Epithelial cell of umbilical artery (primary cell): ENCODE data around the gene MYOF. TPM values are rescaled to one million over a fixed set of nuclear protein-coding genes. Genes with fewer than 3 reads are reported as not detected.

Experiments
- total RNA-seq: library from RNA; depleted of rRNA; stranded (reverse); fragments of >200 nt; gene quantifications from 2 replicates; pipeline ENCODE4 v1.2.3, GENCODE V29; 2014

Gene MYOF
- total RNA-seq, result 169 and 214 TPM in 2 replicates

GRCh38 chr10:93482145-93482834 is at the start of gene MYOF:
TSS of gene MYOF (minus strand) at chr10:93482334. CDS start at chr10:93482194, 140 bp downstream.

GRCh38 chr10:93496322-93497041 is 14.3 kb upstream of the MYOF start, which contains the start of gene CEP55:
TSS of gene CEP55 (plus strand) at chr10:93496612. CDS start at chr10:93500052, 3,440 bp downstream.

Other genes starting within 250 kb of the MYOF start
- gene CEP55, start 14.3 kb upstream of the MYOF start, total RNA-seq, result 45.8 and 60.8 TPM in 2 replicates
- not detected in 2 replicates for gene FFAR4, start 84.3 kb upstream of the MYOF start, total RNA-seq
- gene RBP4, start 118.9 kb upstream of the MYOF start, total RNA-seq, result not detected in 2 replicates
- not detected in 2 replicates for gene PDE6C, start 130.2 kb upstream of the MYOF start, total RNA-seq
- 5.2 and 7.9 TPM in 2 replicates for gene FRA10AC1, start 220.3 kb upstream of the MYOF start, total RNA-seq